GM11168 (cell line): ENCODE measurements around the gene ERFL.
"Not testable (repeated sequence)": the region's sequence is repeated elsewhere in the genome, so short reads cannot be mapped to it uniquely, and the experiment has no call there.

Source experiments
- in situ Hi-C: fragments of 300-500 bp; cut with MboI; formaldehyde crosslinking; loops from one replicate; pipeline ENCODE4 v1.12.0; 2022; ENCODE audit warnings: low sequenced_read_pairs; ENCODE audit not compliant: unreplicated experiment

Gene ERFL

DNA sequence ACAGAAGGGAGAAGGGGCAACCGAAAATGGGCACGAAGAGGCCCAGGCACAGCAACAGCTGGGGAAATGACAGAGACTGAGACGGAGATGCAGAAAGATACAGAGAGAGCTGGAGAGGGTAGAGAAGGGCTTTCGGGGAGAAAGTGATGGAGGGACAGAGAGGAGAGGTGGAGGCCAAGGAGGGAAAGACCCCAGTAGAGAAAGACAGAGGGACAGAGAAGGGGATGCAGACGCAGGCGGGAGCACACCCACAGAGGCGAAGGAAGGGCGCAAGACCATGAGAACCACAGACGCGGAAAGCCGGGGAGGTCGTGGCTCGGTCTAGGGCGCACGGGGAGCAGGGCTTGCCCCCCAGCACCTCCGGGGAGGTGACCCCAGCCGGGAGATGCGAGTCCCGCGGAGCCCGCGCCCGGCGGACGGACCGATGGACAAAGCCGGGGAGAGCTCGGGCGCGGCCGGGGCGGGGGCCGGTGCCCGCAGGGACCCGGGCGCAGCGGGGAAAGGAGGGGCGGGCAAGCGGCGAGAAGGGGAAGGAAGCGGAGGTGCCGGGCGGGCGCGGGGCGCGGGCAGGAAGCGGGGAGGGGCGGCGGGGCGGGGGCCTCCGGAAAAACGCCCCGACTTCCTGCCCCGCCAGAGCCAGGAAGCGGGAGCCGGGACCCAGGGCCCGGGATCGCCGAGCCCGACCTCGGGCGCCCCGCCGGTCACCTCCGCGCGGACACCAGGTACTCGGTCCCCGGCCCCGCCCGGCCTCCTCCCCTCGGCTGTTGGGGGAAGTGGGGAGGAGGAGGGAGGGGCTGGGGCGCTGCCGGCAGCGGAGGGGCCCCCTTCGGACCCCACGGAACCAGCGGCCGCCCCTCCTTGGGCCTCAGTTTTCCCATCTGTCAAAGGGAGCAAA is 45.4 kb downstream of the ERFL start, which contains the start of gene ARHGEF1:
Gene ARHGEF1, plus strand, starts transcription at position 617 of the 895 bp plus-strand sequence. CDS start 4,899 bp downstream, outside the sequence.
- in situ Hi-C loops: no loop called here

- in situ Hi-C loops: no loop called here
Observed at GRCh38 chr19:41880329-41880708, 47.9 kb downstream of the ERFL start.

GRCh38 chr19:41879670-41880328 is 48.5 kb downstream of the ERFL start:
- in situ Hi-C loops: no loop called here

GRCh38 chr19:41879080-41879479 is 49.2 kb downstream of the ERFL start:
- in situ Hi-C loops: no loop called here

- in situ Hi-C loops: no loop called here
Observed at GRCh38 chr19:41877916-41878905, 50.0 kb downstream of the ERFL start.

- in situ Hi-C loops: no loop called here
Observed at GRCh38 chr19:41876847-41877832, 51.1 kb downstream of the ERFL start, which contains the start of gene CD79A. Gene CD79A (plus strand): TSS chr19:41877279. CDS start chr19:41877305, 26 bp downstream.

GRCh38 chr19:41875973-41876372 is 52.3 kb downstream of the ERFL start:
- in situ Hi-C loops: not testable (repeated sequence)

DNA sequence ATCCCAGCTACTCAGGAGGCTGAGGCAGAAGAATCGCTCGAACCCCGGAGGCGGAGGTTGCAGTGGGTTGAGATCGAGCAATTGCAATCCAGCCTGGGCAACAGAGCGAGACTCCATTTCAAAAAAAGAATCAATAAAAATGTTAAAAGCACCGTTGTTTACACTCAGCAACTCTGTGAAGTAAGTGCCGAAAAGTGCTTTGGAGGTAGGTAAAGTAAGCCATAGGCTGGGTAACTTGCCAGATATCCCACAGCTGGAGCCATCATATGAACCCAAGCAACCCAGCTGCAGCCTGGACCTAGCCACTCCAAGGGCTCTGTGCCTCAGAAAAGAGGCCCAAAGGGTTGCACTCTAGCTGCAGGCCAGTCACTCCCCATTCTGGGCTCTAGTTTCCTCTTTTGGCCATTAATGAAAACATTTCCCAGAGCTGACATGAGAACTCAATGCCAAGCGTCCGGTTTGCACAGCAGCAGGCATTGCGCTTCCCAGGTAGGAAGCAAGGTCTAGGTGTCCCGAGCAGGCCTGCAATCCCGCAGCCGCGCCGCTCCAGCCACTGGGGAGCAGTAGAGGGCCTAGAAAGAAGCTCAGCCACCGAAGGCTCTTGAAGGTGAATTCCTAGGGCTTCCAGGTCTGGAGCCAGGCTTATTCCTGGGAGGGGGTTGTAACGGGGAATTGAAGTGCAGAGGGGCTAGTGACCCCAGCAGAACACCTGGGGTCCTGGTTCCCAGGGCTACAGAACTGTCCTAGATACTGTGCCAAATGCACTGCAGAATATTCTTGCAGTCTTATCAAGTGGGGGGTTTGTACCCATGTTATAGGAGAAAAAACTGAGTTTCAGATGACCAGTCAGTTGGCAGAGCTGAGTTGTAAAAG is 55.2 kb downstream of the ERFL start:
- in situ Hi-C loops: loop anchor here (5.0 kb wide), 1 partner anchor 79 kb away; no protein-coding TSS in a partner anchor

- in situ Hi-C loops: loop anchor here (5.0 kb wide), 1 partner anchor 80 kb away; no protein-coding TSS in a partner anchor
Observed at GRCh38 chr19:41872384-41872774, 55.9 kb downstream of the ERFL start.

DNA sequence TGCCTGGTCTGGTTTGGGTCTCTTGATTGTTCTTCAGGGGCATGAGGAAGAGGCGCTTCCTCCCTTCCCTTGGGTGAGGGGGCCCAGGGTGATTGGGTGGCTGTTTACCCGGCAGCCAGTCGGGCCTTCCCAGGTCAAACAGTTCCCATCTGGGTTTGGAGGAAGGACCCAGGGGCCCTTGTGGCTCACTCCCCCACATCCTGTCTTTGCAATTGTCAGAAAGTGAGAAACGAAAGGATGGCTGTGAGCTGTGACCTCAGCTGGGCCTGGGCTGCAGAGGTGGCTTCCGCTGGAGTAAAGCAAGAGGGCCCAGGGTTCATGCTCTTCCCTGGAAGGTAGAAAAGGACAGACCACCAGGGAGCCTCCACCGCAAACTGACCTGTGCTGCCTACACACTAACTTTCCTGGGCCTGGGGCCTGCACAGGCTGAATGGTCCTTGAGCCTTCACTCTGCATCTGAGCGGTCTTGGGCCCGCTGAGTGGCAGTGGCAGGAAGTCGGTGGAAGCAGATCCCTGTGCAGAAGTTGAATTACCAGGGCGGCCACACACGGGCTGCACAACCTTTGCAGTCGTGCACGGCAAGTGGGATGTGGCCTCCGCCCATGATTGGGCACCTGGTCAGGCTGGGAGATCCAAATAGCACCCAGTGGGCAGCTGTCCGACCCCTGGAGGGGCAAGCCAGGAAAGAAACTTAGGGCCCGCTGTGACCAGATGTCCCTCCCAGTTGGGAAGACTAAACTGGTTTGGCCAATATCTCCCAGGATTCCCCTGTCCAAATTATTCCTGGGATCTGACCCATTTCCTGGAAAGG is 56.5 kb downstream of the ERFL start:
- in situ Hi-C loops: loop anchor here (5.0 kb wide), 1 partner anchor 81 kb away; no protein-coding TSS in a partner anchor

DNA sequence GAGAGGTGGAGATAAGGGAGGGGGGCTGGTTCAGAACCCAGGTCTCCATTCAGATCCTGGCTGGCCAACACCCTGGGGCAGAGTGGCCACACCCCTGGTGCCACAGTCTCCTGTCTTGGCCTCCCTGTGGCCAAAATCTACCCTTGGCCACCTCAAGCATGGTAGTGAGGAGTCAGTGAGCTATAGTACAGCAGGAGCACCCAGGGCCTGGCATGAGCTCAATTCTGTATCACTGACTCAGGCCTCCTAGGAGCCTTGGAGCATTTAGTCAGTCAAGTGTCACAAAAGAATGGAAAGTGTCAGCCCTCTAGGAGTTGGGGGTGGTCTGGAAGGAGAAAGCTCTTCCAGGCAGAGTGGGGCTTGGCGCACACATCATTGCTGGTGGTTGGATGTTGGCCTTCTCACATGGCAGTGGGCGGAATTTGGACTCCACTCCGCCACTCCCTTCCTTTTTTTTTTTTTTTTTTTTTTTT is 57.8 kb downstream of the ERFL start:
- in situ Hi-C loops: loop anchor here (5.0 kb wide), 1 partner anchor 82 kb away; no protein-coding TSS in a partner anchor

DNA sequence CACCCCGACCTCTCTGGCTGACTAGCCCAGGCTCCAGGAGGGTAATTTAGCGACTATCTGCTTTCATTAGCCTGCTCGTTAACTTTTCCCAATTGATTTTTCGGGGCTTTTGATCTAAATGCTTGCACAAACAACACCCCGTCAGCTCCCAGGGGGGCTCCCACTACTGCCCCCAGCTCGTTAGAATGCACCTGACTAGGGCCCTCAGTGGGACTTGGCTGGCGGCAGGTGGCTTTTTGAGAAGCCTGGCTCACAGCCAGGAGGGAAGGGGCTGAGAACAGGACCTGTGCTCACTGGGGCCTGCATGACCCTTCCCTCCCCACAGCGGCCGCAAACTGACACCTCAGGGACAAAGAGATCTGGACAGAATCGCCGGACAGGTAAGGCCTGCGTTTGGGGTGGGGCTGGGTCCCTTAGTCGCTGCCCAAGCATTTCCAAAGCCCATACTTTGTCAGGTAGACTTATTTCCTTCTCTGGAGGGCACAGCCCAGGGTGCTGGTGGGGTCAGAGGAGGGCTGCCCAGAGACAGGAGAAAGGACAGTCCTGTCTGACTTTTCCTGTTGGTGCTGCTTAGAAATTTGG is 58.8 kb downstream of the ERFL start:
- in situ Hi-C loops: no loop called here

DNA sequence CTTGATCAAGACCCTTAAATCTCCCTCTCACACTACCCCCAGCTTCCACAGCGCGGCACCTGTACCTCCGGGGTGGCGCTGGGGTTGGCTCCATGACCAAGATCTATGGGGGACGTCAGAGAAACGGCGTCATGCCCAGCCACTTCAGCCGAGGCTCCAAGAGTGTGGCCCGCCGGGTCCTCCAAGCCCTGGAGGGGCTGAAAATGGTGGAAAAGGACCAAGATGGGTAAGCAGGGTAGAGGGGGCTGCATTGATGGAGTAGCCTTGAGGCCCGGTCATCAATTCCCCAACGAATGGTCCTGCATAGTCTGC is 59.3 kb downstream of the ERFL start:
- in situ Hi-C loops: no loop called here

- in situ Hi-C loops: no loop called here
Observed at GRCh38 chr19:41868120-41868988, 59.9 kb downstream of the ERFL start.

- in situ Hi-C loops: no loop called here
Observed at GRCh38 chr19:41866284-41866683, 62.0 kb downstream of the ERFL start.

DNA sequence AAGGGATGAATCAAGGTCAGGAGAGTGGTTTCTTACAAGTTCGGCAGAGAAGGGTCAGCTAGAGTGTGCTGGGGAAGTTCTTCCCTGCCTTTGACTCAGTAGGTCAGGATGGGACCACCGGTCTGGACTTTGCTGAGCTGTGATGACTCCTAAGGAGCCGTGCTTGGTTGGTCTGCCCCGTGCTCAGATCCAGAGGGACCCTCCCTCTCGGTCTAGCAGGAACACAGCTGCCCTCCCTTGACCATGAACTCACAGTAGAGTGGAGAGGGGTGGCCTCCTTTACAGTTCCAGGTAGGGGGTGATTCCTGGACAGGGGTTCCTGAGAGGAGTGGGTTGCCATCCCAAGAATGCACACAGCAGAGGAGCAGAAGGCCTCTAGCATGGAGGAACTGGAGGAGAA is 63.9 kb downstream of the ERFL start:
- in situ Hi-C loops: no loop called here
